ENCODE data around the gene RAB5B.
A peak's percentile ranks its signal among the peaks of the same experiment; 100 is the strongest.

RAB5B gene

DNA sequence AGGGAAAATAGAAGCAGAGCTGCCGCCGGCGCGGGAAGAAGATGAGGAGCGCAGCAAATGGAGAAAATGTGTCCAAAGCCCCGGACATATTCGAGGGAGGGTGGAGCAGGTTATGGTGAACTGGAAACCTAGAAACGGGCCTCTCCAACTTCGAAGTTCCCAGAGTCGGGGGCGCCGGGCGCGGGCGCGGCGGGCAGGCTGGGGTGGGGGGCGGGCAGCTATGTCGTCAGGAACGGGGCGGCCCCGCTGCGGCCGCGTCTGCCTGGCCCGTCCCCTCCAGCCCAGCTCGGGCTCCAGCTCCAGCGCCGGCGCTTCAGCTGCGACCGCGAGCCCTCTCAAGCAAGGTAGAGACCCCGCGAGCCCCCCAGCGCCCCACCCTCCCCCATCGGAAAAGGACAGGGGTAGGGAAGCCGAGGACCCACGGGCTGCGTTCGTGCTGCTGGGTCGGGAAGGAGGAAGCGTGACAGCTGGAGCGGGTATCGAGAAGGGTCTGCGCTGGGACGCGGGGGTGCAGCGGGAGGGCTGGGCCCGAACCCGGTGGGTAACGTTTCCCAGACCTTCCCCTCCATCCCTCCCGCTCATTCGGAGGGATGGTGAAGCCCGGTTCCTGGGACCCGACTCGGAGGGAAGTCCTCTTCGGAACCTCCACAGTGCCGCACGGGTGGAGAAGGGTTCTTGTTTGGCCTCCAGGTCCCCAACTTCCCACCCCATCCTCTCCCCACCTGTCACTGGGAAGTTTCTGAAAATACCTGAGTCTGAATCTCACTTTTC, 41.9 kb upstream of the RAB5B start (continued):
- TF ChIP-seq, protein P1, sequence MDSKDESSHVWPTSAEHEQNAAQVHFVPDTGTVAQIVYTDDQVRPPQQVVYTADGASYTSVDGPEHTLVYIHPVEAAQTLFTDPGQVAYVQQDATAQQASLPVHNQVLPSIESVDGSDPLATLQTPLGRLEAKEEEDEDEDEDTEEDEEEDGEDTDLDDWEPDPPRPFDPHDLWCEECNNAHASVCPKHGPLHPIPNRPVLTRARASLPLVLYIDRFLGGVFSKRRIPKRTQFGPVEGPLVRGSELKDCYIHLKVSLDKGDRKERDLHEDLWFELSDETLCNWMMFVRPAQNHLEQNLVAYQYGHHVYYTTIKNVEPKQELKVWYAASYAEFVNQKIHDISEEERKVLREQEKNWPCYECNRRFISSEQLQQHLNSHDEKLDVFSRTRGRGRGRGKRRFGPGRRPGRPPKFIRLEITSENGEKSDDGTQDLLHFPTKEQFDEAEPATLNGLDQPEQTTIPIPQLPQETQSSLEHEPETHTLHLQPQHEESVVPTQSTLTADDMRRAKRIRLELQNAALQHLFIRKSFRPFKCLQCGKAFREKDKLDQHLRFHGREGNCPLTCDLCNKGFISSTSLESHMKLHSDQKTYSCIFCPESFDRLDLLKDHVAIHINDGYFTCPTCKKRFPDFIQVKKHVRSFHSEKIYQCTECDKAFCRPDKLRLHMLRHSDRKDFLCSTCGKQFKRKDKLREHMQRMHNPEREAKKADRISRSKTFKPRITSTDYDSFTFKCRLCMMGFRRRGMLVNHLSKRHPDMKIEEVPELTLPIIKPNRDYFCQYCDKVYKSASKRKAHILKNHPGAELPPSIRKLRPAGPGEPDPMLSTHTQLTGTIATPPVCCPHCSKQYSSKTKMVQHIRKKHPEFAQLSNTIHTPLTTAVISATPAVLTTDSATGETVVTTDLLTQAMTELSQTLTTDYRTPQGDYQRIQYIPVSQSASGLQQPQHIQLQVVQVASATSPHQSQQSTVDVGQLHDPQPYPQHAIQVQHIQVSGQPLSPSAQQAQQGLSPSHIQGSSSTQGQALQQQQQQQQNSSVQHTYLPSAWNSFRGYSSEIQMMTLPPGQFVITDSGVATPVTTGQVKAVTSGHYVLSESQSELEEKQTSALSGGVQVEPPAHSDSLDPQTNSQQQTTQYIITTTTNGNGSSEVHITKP (tag by site-specific recombination; IDR thresholded peaks at IDR 0.05), result peak; percentile 23
- TF ChIP-seq, protein P2, sequence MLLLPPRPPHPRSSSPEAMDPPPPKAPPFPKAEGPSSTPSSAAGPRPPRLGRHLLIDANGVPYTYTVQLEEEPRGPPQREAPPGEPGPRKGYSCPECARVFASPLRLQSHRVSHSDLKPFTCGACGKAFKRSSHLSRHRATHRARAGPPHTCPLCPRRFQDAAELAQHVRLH (tag by site-specific recombination; IDR thresholded peaks at IDR 0.05), result no peak
- no peak for TF ChIP-seq ZNF776 (tag by site-specific recombination; IDR thresholded peaks at IDR 0.05; ENCODE audit: borderline replicate concordance)
- no peak for TF ChIP-seq SP7 (tag by site-specific recombination; IDR thresholded peaks at IDR 0.05)
- TF ChIP-seq ZBTB26 (tag by site-specific recombination; optimal IDR thresholded peaks at IDR 0.05), result peak; percentile 37
- peak; percentile 87 for TF ChIP-seq ZNF335 (tag by site-specific recombination; conservative IDR thresholded peaks at IDR 0.05)
- TF ChIP-seq BCL11A (tag by site-specific recombination; IDR thresholded peaks at IDR 0.05; ENCODE audit: low read depth), result no peak
- no peak for TF ChIP-seq ZBTB21 (tag by site-specific recombination; IDR thresholded peaks at IDR 0.05)
- no peak for TF ChIP-seq ZFP3 (tag by site-specific recombination; IDR thresholded peaks at IDR 0.05; ENCODE audit: low read depth)
- no peak for TF ChIP-seq ZBTB17 (tag by site-specific recombination; IDR thresholded peaks at IDR 0.05)
- peak; percentile 45; the same call in 1 of the 2 replicates for TF ChIP-seq ZBTB8A (tag by site-specific recombination; IDR thresholded peaks at IDR 0.05)

GRCh38 chr12:55932551-55932910, 41.3 kb upstream of the RAB5B start:
- Histone ChIP-seq H3K27ac (ENCODE audit: extremely low read depth, low read depth, low read length) (no peak overlapping the region), H3K4me1 (ENCODE audit: control insufficient read depth, insufficient read depth, low read length) (peaks cover 4% of the 10 kb centered on the region; the same call in 1 of the 2 replicates), H3K36me3 (ENCODE audit: control insufficient read depth in 2 of 2, insufficient read depth in 1 of 2, low read length in 2 of 2) (no peaks in the 10 kb centered on the region), H3K4me3 (ENCODE audit: low read depth, low read length) (peak overlapping the region; percentile 58), H3K9me3 (ENCODE audit: control insufficient read depth, insufficient read depth, low read depth, low read length) (no peaks in the 10 kb centered on the region)
- ChIA-PET POLR2A (interaction anchor here (0.5 to 2.1 kb wide), 4 partner anchors 36 to 216 kb away, joined by 3 to 13 read pairs (median 5); partner anchors contain the start of genes RAB5B and SUOX), CTCF (interaction anchor here (0.5 to 1.8 kb wide), 5 partner anchors 10 to 195 kb away, joined by 3 to 8 read pairs (median 3); no protein-coding TSS in a partner anchor)
- TF ChIP-seq ZBTB6 (tag by site-specific recombination; IDR thresholded peaks at IDR 0.05), result no peak
- TF ChIP-seq EGR2 (tag by site-specific recombination; IDR thresholded peaks at IDR 0.05; ENCODE audit: low read depth), result 0 out of 2 replicates have a peak, but pooled peaks have one; percentile 7
- TF ChIP-seq ZNF324 (tag by site-specific recombination; IDR thresholded peaks at IDR 0.05), result peak; percentile 20; the same call in 1 of the 2 replicates
- no peak for TF ChIP-seq TRIM28 (IDR thresholded peaks at IDR 0.05; ENCODE audit: borderline replicate concordance, low read length)
- TF ChIP-seq ZFHX2 (tag by site-specific recombination; conservative IDR thresholded peaks at IDR 0.05), result 0 out of 2 replicates have a peak, but pooled peaks have one; percentile 29
- TF ChIP-seq ZNF391 (tag by site-specific recombination; IDR thresholded peaks at IDR 0.05; ENCODE audit: borderline replicate concordance, low read depth), result peak; percentile 68; the same call in 1 of the 2 replicates
- peak; percentile 91 for TF ChIP-seq ZSCAN4 (tag by site-specific recombination; IDR thresholded peaks at IDR 0.05)
- TF ChIP-seq ZSCAN23 (tag by site-specific recombination; IDR thresholded peaks at IDR 0.05), result no peak
